Measurements from ENCODE around the gene ROCK2.

The ROCK2 gene

DNA sequence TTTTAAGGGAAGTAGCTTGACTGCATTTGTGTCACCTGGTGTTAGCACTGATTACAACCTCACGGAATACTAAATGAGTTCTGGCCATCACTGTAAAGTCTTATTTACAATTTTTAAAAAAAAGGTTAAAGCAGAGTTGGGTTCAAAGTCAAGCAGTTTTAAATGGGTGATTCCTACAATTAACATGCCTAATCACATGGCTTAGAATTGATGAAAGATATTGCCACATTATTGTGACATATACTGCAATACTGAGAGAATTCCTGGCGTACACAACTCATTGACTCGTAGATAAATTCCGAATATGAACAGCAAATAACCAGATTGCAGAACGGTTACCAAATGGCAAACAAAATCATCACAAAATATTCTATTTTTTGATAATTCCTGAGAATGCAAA lies 34.2 kb downstream of the ROCK2 start:
- DNase-seq (ENCODE audit: low read depth in 2 of 2), result no peak

DNA sequence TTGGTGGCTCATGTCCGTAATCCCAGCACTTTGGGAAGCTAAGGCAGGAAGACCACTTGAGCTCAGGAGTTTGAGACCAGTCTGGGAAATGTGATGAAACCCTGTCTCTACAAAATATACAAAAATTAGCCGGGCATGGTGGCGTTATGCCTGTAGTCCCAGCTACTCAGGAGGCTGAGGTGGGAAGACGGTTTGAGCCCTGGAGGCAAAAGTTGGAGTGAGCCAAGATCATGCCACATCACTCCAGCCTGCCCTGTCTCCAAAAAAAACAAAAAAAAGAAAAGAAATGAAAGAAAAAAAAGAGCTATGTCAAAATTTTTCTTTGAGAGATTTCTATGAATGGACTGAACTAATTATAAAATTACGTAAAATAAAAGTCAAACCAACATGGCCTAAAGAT lies 34.7 kb downstream of the ROCK2 start:
- no peak for DNase-seq (ENCODE audit: low read depth in 2 of 2)

DNA sequence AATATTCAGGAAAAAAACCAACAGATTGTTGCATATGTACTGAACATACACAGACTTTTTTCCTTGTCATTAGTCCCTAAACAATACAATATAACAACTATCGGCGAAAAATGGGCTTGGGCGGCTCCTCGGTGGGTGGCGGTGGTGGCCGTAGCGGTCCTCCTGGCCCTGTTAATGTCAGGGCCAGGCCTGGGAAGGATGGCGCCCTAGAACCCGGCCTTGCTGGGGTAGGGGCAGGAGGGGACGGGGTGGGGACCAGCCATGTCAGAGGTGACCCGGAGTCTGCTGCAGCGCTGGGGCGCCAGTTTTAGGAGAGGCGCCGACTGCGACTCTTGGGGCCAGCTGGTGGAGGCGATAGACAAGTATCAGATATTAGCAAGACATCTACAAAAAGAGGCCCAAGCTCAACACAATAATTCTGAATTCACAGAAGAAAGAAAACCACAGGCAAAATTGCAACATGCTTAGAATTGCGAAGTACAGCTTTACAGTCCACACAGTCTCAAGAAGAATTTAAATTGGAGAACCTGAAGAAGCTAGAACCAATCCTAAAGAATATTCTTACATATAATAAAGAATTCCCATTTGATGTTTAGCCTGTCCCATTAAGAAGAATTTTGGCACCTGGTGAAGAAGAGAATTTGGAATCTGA lies 36.5 kb downstream of the ROCK2 start:
- DNase-seq (ENCODE audit: low read depth in 2 of 2), result no peak

DNA sequence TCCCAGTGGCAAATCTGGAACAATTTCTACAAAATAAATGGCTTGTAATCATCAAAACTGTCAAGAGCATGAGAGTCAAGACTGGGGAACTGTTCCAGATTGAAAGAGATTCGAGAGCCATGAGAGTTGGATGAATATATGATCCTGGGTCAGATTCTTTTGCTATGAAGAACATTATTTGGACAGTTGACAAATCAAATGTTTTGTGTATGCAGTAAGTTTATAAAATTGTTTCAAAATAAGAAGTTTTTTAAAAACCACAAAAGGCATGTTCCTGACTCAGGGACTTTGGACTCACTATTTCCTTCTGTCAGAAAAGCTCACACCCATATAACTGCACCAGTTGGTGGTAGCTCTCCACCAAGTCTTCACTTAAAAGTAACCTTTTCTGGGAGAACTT lies 38.5 kb downstream of the ROCK2 start:
- no peak for DNase-seq (ENCODE audit: low read depth in 2 of 2)

DNA sequence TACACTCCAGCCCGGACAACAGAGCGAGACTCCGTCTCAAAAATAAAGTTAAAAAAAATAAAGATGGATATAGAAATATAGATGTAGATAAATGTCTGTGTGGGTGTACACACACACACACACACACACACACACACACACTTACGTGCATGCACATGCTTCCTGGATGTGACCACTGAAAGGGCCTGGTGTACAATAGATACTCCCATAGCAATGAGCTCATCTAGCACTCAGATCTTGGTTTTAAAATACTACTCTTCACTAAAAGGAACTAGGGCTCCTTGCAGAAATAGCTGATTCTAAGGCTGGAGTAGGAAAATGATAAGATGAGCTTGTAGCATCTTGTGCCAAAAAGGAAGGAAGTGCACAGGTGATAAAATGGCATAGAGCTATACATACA lies 39.1 kb downstream of the ROCK2 start:
- DNase-seq (ENCODE audit: low read depth in 2 of 2), result no peak

DNA sequence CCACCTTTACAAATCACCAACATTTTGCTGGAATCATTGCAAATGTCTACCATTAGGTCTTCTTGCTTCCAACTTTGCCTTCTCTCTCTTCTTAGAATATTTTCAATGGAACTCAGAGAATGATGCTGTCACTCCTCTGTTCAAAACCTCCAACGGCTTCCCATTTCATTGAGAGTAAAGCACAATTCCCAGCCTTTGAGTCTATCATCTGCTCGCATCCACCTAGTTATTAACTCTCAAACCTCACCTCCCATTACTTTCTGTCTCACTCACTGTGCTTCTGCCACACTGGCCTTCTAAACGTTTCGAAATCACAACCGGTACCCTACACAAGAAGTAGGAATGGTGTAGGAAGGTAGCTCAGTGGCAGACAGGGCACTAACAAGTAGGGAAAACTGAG lies 40.0 kb downstream of the ROCK2 start:
- DNase-seq (ENCODE audit: low read depth in 2 of 2), result no peak

DNA sequence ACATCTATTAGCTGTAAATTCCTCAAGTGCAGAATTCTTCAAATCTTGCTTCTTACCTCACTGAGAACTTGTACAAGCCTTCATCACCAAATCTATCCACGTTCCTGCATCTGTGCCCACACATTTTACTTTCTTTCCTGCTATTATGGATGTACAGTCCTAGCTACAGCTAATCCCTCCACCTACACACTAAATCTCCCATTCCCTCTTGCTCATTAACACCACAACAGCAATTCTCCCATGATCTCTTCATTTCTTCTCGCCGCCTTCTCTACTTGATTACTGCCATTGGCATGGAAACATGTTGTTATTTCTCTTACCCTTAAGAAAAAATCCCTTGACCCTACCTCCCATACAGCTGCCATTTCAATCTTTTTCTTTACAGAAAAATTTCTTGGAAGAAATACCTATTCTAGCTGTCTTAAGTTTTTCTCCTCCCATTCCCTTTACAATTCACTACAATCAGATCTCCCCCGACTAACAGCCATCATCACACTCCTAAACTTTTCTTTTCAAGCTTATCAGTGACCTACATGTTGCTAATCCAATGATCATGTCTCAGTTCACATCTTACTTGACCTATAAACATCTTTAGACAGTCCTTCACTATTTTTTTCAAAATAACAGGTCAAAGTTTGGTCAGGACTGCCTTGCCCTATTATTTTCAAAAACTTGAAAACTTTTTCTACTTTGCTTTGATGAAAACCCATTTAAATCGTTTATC lies 41.0 kb downstream of the ROCK2 start:
- no peak for DNase-seq (ENCODE audit: low read depth in 2 of 2)

DNA sequence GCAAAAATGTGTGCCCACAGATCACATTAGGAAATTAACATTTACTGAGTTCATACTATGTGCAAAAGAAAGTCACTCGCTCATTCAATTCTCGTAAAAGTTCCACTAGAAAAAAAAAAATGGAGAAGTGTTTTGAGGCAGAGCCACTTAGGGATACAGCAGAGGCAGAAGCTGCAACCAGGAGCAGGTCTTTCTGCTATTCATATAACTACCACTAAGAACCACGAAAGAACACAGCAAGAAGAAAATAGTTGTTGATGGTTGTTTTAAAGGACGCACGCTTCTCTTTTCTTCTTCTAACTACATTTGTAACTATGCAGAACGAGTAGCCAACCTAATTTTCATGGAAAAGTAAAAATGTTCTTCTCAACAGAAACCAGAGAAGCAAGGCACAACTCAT lies 45.0 kb downstream of the ROCK2 start:
- DNase-seq (ENCODE audit: low read depth in 2 of 2), result no peak

DNA sequence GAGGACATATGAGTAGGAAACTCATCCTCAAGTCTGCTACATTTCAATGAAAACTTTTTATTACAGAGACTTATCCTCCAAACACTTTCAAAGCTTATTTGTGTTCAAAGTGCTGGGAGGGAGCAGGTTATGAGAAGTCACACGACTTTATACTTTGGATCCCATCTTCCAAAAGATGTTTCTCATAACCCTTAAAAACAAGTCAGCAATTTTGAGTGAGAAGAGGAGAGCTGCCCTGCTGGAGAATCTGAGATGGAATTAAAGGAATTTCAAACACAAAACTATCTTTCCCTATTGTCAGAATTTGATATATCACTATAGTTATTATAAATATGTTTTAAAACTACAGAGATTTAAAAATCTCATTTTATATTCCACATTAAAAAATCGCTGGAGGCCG lies 45.8 kb downstream of the ROCK2 start:
- no peak for DNase-seq (ENCODE audit: low read depth in 2 of 2)

DNA sequence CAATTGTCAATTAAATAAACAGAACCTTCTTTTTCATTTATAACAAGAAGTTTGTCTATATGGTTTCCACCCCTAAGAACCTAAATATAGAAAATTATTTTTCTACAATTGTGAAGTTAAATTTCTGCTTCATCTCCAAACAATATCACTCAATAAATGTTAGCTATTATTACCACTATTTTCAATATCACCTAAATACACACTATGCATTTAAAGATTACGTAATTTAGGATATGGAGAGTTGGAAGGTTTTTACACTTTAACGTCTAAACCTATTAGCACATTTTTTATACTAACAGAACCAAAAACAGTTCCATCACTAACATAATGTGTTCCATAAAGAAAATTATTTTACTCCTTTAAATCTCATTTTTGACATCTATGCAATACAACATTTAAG lies 48.0 kb downstream of the ROCK2 start:
- DNase-seq (ENCODE audit: low read depth in 2 of 2), result no peak

DNA sequence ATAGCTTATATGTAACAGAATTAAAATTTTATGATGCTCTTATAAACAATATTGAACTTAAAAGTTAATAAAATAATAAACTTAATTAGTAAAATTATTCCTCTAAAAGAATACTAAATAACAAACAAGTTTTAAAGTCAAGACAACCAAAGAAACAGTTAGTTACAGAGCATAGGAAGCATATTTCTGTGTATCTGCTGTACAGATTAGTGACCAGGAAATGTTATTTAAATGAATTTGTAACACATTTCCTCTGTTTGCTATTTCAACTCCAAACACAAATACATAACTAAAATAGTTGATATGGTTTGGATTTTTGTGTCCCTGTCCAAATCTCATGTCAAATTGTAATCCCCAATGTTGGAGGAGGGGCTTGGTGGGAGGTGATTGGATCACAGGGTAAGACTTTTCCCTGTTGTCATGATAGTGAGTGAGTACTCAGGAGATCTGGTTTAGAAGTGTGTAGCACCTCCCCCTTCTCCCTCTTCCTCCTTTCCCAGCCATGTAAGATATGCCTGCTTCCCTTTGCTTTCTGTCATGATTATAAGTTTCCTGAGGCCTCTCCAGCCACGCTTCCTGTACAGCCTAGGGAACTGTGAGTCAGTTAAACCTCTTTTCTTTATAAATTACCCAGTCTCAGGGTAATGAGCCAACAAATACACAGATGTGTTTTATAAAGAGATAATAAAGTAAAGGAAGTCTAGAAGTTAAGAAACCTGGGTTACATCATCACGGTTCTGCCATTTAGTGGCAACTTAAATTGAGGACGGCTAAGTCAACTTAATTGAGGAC lies 51.8 kb downstream of the ROCK2 start:
- no peak for DNase-seq (ENCODE audit: low read depth in 2 of 2)

DNA sequence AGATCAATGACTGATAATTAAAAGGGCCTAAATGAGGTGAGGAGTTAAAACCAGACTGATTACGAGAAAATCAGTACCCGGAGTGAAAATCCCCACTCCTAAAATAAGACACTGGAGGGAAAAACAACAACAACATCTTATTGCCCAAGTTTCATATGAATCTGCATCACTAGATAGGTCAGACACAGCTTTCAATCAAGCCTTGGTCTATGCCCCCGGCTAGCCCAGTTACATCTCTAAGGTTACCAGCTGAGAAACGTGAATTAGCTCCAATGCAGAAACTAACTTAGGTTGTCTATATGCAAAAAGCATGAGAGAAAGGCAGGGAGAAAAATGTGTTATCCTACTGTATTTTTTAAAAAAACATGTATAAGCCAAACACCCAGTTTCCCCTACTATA lies 53.7 kb downstream of the ROCK2 start:
- DNase-seq (ENCODE audit: low read depth in 2 of 2), result no peak

DNA sequence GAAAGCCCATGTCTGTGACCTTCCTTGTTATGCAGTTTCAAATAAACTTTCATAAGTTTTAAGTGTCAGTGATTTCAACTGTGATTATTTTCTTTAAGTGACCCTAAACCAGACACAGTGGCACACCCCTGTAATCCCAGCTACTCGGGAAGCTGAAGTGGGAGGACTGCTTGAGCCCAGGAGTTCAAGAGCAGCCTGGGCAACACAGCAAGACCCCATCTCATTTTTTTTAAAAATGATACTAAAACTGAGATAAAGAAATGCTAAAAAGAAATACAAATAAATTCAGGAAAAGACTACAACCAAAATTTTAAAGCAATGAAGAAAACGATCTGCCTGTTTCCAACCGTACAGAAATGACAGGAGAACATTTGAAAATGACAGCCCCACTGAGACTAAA lies 54.2 kb downstream of the ROCK2 start:
- no peak for DNase-seq (ENCODE audit: low read depth in 2 of 2)

DNA sequence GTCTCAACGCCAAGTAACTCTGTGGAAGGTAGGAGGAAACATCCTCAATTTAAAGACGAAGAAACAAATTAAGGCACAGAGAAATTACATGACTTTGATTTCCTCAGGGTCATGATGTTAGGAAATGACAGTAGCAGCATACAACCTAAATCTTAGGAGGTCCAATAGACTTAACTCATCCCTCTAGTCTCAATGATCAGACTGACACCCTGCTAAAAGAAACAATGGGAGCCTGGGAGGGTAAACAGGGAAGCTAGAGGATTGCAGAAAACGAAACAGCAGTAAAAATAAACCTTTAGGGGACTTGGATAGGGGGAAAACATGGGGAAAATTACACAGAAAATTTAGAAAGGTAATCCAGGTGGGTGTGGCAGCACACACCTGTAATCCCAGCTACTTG lies 56.0 kb downstream of the ROCK2 start:
- no peak for DNase-seq (ENCODE audit: low read depth in 2 of 2)

DNA sequence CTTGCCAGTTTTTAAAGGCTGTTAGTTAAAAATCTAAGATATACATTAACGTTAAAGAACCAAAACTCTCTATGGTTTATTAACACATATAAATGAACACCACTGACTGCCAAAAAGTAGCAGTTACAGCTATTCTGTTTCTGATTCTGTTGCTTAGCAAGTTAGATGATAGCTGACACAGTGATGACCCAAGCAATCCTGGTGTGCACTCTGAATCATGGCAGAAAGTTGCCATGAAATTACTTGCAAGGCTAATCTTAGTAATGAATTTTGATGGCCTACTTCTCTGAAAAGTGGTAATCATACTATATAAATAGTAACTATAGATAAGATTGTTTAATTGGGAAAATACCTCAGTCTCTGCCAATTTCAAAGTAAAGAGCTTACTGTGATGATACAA lies 57.7 kb downstream of the ROCK2 start:
- DNase-seq (ENCODE audit: low read depth in 2 of 2), result no peak

DNA sequence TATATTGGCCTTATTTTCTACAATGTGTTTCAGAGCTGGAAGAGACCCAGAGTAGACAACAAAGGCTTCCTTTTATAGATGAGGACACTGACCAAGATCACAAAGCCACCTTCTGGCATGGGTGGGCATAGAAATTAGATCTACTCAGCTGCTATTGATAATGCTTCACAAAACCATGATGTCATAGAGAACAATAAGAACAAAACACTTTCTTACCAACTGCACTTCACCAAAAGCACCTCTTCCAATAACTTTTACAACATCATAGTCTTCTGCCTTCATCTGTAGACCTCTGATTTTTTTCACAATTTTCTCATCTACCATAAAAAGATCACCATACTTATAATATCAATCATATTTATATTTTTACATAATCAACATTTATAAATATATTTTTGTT lies 58.1 kb downstream of the ROCK2 start:
- DNase-seq (ENCODE audit: low read depth in 2 of 2), result no peak

DNA sequence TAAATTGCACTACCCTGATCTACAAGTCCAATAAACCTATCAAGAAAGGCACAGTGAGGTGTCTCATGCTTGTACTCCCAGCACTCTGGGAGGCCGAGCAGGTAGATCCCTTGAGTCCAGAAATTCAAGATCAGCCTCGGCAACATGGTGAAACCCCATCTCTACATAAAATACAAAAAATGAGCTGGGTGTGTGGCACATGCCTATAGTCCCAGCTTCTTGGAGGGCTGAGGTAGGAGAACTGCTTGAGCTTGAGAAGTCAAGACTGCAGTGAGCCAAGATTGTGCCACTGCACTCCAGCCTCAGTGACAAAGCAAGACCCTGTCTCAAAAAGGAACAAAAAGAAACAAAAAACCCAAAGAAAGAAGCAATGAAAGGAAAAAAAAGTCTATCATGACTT lies 58.9 kb downstream of the ROCK2 start:
- DNase-seq (ENCODE audit: low read depth in 2 of 2), result no peak

DNA sequence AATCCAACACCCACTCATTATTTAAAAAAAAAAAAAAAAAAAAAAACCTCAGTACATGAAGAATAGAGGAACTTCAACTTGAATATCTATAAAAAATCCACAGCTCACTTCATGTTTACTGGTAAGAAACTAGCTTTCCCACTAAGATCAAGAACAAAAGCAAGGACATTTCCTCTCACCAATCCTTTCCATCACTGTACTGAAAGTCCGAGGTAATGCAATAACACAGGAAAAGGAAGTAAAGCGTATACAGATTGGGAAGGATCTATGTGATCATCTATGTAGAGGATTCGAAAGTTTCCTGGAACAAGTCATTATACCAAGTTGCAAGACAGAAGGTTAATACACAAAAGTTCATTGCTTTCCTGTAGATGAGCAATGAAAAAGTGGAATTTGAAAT lies 63.2 kb downstream of the ROCK2 start:
- DNase-seq (ENCODE audit: low read depth in 2 of 2), result no peak

DNA sequence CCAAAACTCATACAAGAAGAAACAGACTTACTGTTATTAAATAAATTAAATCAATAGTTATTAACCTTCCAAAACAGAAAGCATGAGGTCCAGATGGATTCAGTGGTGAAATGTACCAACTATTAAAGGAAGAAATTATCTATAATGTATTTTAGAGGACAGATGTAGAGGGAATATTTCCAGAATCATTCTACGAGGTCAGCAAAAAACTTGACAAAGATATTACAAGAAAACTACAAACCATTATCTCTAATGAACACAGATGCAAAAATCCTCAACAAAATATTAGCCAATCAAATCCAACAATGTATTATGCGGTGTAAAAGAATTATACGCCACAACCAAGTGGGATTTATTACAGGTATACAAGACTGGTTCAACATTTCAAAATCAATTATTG lies 63.7 kb downstream of the ROCK2 start:
- DNase-seq (ENCODE audit: low read depth in 2 of 2), result no peak

DNA sequence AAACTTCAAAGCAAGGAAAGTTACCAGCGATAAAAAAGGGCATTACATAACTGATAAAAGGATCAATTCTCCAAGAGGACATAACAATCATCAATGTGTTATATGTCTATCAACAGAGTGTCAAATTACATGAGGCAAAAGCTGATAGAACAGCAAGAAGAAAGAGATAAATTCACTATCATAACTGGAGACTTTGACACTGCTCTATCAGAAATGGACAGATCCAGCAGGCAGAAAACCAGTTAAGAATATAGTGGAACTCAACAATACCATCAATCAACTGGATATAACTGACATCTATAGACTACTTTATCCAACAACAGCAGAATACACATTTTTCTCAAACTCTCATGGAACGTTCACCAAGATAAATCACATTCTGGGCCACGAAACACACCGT lies 65.0 kb downstream of the ROCK2 start:
- no peak for DNase-seq (ENCODE audit: low read depth in 2 of 2)

DNA sequence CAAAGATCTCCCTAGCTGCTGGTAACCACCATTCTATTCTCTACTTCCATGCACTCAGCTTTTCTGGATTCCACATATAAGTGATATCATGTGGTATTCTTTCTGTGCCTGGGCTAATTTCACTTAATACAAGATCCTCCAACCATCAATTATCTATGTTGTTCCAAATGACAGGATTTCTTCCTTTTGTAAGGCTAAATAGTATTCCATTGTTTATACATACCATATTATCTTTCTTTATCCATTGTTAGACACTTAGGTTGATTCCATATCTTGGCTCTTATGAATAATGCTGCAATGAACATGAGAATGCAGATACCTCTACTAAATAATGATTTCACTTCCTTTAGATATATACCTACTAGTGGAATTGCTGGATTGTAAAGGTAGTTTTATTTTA lies 66.2 kb downstream of the ROCK2 start:
- no peak for DNase-seq (ENCODE audit: low read depth in 2 of 2)

DNA sequence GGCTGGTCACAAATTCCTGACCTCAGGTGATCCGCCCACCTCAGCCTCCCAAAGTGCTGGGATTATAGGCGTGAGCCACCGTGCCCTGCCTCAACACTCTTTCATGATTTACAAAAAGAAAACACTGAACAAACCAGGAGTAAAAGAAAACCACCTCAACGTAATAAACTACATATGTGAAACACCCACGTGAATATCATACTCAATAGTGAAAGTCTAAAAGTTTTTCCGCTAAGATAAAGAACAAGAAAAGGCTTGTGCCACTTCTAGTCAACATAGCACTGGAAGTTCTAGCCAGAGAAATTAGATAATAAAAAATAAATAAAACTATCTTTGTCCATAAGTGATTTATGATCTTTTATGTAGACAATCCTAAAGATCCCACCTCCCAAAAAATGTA lies 68.5 kb downstream of the ROCK2 start:
- DNase-seq (ENCODE audit: low read depth in 2 of 2), result no peak

DNA sequence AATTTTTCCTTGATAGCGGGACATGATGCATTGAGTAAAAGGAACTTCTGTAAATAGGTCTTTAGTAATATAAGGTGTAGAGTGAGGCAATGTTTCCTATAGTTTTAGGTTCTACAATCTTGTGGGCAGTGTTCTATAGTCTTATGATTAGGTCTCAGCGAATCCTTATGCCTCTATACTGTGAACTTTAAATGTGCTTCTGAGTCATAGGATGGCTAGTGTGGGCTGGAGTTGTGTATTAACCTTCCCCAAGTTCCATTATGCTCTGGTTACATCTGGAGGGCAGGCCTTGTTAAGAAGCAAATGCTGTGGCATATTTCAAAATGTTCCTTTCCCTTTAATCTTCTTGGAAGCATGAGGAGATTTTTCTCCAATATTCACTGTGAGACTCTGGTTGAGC lies 73.5 kb downstream of the ROCK2 start:
- DNase-seq (ENCODE audit: low read depth in 2 of 2), result no peak
